ENCODE measurements around the gene DYNC1H1.

DNA sequence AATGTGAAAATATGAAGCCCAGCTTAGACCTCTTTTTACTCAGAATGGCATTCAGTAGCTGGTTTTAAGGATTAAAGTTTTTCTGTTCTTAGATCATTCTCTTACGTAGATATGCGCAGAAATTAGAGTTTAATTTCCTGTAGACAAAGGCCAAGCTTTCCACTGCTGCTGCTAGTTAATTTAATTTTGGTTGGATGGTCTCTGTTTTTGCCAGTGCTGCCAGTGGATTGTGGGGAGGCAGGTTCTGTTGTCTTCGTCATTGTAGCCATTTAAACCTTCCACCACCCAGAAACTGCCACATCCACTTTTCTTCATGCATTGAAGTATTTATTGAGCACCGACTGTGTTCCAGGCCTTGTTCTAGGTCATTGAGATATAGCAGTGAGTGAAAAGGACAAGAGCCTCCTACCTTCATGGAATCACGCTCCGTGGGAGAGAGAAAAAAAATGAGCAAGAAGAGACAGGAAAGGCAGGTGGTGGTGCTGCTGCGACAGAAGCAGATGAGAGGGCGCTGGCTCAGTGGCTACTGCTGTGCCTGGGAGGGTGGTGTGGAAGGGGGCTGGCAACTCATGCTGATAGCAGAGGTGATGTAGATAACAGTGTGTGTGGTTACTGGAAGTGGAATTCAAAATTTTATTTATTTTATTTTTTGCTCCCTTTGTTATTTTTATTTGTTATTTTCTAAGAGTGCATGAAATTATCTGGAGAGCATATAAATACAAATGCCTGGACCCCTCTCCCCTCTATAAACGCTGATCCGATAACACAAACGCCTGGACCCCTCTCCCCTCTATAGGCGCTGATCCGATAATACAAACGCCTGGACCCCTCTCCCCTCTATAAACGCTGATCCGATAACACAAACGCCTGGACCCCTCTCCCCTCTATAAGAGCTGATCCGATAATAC is 33.3 kb downstream of the DYNC1H1 start:
- TF ChIP-seq ZNF19 (tag by site-specific recombination; IDR thresholded peaks at IDR 0.05; ENCODE audit: low read depth) = no peak
- no peak for TF ChIP-seq ZNF626 (tag by site-specific recombination; IDR thresholded peaks at IDR 0.05)
- TF ChIP-seq, protein P1, sequence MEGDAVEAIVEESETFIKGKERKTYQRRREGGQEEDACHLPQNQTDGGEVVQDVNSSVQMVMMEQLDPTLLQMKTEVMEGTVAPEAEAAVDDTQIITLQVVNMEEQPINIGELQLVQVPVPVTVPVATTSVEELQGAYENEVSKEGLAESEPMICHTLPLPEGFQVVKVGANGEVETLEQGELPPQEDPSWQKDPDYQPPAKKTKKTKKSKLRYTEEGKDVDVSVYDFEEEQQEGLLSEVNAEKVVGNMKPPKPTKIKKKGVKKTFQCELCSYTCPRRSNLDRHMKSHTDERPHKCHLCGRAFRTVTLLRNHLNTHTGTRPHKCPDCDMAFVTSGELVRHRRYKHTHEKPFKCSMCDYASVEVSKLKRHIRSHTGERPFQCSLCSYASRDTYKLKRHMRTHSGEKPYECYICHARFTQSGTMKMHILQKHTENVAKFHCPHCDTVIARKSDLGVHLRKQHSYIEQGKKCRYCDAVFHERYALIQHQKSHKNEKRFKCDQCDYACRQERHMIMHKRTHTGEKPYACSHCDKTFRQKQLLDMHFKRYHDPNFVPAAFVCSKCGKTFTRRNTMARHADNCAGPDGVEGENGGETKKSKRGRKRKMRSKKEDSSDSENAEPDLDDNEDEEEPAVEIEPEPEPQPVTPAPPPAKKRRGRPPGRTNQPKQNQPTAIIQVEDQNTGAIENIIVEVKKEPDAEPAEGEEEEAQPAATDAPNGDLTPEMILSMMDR (tag by site-specific recombination; IDR thresholded peaks at IDR 0.05) = no peak
